Non-pigmented ciliary epithelial cell (primary cell): Measurements from ENCODE around the gene ZNF136.

Source experiments
- DNase-seq: peaks from one replicate; pipeline ENCODE4 v3.0.0-alpha.2; 2010; ENCODE audit warnings: low read depth

Gene ZNF136

DNA sequence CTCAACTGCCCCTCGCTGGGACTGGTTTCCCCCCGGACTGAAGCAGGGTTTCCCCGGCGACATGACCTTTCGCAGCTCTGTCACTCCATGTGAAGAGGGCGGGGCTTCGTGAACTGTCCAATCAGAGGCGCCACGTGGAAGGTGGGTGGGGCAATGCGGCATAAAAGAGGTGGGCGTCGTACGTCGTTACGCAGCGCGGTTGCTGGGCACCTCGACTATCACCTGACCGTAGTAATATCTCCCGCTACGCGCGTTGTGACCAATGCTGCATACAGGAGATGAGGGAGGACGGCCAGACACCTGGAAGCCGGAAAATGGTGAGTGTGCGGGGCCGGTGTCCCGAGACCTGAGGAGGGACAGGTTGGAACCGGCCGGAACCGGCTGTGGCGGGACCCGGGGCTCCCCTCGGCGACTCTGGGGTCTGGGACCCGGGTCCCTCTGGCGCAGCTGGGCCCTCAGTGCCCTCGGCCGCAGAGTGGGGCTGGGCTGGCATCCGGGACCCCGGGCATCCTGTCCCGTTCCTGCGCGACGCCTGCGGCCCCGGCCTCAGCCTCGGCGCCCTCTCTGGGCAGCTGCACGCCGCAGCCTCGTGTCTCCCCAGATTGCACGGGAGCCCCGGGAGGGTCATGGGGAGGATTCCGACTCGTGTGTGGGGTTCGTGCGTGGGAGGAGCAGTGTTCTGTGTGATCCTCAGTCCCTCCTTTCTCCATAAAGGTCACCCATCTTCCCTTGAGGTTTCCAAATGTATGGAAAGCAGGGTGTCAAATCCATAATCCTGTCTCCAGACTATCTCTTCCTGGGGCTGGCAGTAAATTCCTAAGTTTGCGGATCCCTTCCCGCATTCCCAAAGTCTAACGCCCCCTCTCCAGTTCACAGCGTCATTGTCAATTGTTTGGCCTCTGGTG is 32.2 kb downstream of the ZNF136 start:
- DNase-seq, result peak; percentile 40

- no peak for DNase-seq
These were observed 35.2 kb downstream of the ZNF136 start for GRCh38 chr19:12198136-12198535.

DNA sequence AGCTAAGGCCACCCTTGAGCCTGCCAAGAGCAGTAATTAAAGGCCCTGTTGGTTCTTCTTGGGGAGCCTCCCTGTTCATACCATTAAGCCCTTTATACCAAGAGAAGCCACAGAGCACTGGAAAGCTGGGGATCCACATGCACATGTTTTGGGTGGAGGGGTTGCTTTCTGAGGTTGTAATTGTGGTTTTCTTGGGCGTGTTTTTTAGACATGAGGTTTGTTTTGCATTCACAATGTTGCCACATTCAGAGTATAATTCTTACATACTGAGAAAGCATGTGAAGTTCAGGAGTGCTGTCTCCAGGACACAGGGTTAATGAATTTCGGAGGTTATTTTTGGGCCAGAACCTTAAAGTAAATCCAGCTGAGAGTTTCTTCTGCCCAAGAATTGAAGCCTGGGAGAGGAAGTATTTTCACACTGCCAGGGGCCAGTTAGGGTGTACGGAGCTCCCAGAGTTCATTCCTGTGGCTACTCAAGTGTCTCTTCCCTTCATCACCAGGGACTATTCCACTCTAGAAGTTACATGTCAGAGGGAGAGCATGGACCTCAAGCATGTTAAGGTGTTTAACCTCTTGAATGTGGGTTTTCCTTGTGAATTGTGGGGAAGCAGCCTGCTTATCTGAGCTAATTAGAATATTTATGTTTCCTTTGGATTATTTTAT is 37.0 kb downstream of the ZNF136 start:
- no peak for DNase-seq

- DNase-seq, result no peak
These were observed 39.4 kb downstream of the ZNF136 start for GRCh38 chr19:12202250-12202649.

DNA sequence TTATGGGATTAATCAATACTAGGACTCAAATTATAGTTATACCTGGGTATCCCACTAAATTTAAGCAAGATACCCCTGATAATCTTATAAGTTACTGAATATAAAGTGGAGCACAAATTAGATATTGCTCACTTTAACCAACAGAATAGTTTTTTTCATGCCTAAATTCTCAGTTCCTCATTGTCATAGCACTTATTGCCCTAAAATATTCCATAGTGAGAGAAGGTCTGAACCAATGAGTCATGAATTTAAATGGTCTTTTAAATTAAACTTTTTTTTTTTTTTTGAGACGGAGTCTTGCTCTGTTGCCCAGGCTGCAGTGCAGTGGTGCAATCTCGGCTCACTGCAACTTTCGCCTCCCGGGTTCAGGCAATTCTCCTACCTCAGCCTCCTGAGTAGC is 42.4 kb downstream of the ZNF136 start:
- no peak for DNase-seq

- no peak for DNase-seq
These were observed 45.3 kb downstream of the ZNF136 start for GRCh38 chr19:12208221-12208620.

DNA sequence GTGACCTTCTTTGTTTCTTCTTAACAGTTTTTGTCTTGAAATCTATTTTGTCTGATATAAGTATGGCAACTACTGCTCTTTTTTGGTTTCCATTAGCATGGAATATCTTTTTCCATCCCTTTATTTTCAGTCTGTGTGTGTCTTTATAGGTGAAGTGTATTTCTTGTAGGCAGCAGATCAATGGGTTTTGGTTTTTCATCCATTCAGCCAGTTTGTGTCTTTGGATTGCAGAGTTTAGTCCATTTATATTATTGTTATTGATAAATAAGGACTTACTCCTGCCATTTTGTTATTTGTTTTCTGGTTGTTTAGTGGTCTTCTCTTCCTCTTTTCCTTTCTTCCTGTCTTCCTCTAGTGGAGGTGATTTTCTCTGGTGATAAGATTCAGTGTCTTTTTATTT is 54.4 kb downstream of the ZNF136 start:
- DNase-seq, result no peak

GRCh38 chr19:12222980-12223630 is 60.2 kb downstream of the ZNF136 start:
- DNase-seq, result no peak

- no peak for DNase-seq
These were observed 61.8 kb downstream of the ZNF136 start for GRCh38 chr19:12224676-12225075.

DNA sequence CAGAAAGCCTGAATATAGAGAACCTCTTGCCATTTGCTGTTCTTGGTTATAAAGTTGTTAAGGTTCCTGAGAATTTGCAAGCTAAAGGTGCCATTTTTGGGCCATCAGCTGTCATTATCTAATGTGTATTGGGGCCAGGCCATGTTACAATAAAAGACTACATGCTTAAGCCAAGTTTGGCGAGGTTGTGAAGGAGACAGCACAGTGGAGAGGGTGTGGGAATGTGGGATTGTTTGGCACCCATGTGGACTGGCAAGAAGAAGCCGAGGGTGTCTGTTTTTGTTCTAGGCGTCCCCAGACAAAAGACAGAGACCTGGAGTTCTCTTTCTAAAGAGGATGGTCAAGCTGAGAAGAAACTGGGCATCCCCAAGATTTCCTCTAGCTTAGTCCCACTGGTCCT is 67.1 kb downstream of the ZNF136 start:
- no peak for DNase-seq

- DNase-seq, result no peak
These were observed 68.1 kb downstream of the ZNF136 start for GRCh38 chr19:12230751-12231733.

DNA sequence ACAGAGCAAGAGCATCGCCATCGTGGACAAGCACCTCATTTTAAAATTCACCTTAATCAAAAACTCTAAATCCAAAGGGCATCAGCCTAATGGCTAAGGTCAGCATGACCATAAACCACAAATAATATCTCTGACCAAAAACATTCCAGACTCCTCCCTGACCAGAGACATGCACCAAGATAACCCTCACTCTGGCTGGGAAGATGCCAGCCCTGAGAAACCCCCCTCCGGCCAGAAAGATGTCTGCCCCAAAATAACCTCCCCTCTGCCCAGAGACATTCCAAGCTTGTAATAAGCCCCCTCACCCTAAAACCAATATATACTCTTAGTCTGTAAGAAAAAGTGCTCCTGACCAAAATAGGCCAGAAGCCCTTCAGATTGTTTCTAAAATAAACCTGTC is 70.1 kb downstream of the ZNF136 start:
- no peak for DNase-seq

DNA sequence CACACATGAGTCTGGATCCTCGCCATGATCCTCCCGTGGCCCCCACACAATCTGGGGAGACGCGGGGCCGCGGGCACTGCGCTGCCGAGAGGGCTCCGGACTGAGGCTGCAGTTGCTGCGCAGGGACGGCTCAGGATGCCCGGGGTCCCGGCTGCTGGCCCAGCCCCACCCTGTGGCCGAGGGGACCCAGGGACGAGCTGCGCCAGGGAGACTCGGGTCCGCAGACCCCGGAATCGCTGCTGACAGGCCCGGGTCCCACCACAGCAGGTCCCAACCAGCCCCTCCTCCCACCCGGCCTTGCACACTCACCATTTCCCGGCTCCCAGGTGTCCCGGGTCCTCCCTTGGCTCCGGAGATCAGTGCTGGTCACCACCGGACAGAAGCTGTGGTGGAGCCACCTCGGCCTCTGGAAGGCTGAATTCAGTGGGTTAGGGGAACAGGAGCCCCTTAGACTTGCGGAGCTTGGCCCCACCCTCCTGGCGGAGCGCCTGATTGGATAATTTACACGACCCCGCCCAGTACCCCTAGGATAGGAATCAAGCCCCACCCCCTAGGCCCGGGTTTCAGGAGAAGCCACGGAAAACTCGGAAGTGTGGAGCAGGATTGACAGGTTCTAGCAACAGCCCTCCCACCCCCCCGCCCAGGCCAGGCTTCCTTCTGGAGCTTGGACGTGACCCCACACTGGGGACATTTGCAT is 74.4 kb downstream of the ZNF136 start:
- no peak for DNase-seq
